Left colon (tissue), 2 donors: ENCODE measurements around the gene CD52. TPM values are rescaled to one million over a fixed set of nuclear protein-coding genes. Genes with fewer than 3 reads are reported as not detected.
"Not testable (repeated sequence)": the region's sequence is repeated elsewhere in the genome, so short reads cannot be mapped to it uniquely, and the experiment has no call there.

Experiments used
- ATAC-seq: fragments of 200-7000 bp; cut with Tn5 transposase; one replicate; pipeline ENCODE4 v1.9.1; 2020; ENCODE audit warnings: mild to moderate bottlenecking, moderate library complexity
- DNase-seq, 2 donors: peaks; one replicate each; pipeline ENCODE4 v3.0.0-alpha.2; 2020
- intact Hi-C, 2 donors: fragments of 100-400 bp; cut with DNase I in 1 of 2; cut with micrococcal nuclease in 1 of 2; formaldehyde crosslinking; loops; one replicate each; pipeline versions ENCODE4 v1.11.2 to v1.14.0; 2022; cut with DNase I, micrococcal nuclease
- total RNA-seq, 2 donors: library from RNA; stranded (reverse); fragmentation: NEBNext Ultra II Directional; extraction: Animal tissue kit (Norgen Biotek cat#: 25700); gene quantifications; one replicate each; pipeline ENCODE4 v1.2.1, GENCODE V29; 2021
- donor health status: DM: no; HTN: no; CAD: no.
- donor health status: DM: yes; HTN: yes; CAD: no.

CD52 gene
- total RNA-seq, 2 donors from 2014 or later = 5.7 to 12.9 TPM

- intact Hi-C loops = no loop called here
- ATAC-seq (no peak), DNase-seq (no peak)
Measured at GRCh38 chr1:26282401-26282918, 35.3 kb upstream of the CD52 start.

GRCh38 chr1:26283279-26283853, 34.4 kb upstream of the CD52 start:
- ATAC-seq = no peak
- intact Hi-C loops = no loop called here

GRCh38 chr1:26283871-26284596, 33.7 kb upstream of the CD52 start:
- intact Hi-C loops = no loop called here
- ATAC-seq (no peak), DNase-seq (no peak)

More at GRCh38 chr1:26283279-26283853, 34.4 kb upstream of the CD52 start:
- no peak for DNase-seq

GRCh38 chr1:26284597-26285347, 33.0 kb upstream of the CD52 start:
- DNase-seq (peak; percentile 82 to 84), ATAC-seq (peak; percentile 57)
- intact Hi-C loops = no loop called here

- intact Hi-C loops = no loop called here
- DNase-seq = peak in 1 of 2 donors; percentile 68
- peak; percentile 22 for ATAC-seq
Measured at GRCh38 chr1:26285366-26286063, 32.2 kb upstream of the CD52 start.

- ATAC-seq (no peak), DNase-seq (no peak)
- intact Hi-C loops = no loop called here
Measured at GRCh38 chr1:26286064-26286416, 31.7 kb upstream of the CD52 start.

- intact Hi-C loops = no loop called here
- DNase-seq (peak in 1 of 2 donors; percentile 46), ATAC-seq (no peak)
Measured at GRCh38 chr1:26287033-26287711, 30.6 kb upstream of the CD52 start.

GRCh38 chr1:26287811-26288210, 29.9 kb upstream of the CD52 start:
- DNase-seq = no peak
- no peak for ATAC-seq
- intact Hi-C loops = no loop called here

GRCh38 chr1:26288311-26288941, 29.3 kb upstream of the CD52 start:
- DNase-seq (peak in 1 of 2 donors; percentile 47), ATAC-seq (peak; percentile 55)
- intact Hi-C loops = no loop called here

GRCh38 chr1:26289158-26290059, 28.3 kb upstream of the CD52 start:
- intact Hi-C loops = no loop called here
- DNase-seq = peak in 1 of 2 donors; percentile 50
- no peak for ATAC-seq

GRCh38 chr1:26290122-26290881, 27.5 kb upstream of the CD52 start:
- DNase-seq = no peak
- intact Hi-C loops = no loop called here
- ATAC-seq = no peak

GRCh38 chr1:26290882-26291261, 26.9 kb upstream of the CD52 start:
- intact Hi-C loops = no loop called here
- ATAC-seq (no peak), DNase-seq (no peak)

GRCh38 chr1:26291433-26291832, 26.3 kb upstream of the CD52 start:
- DNase-seq = no peak
- intact Hi-C loops = no loop called here
- no peak for ATAC-seq

- no peak for ATAC-seq
- intact Hi-C loops = no loop called here
Measured at GRCh38 chr1:26291939-26292338, 25.8 kb upstream of the CD52 start.

GRCh38 chr1:26292735-26293134, 25.0 kb upstream of the CD52 start:
- ATAC-seq, DNase-seq, intact Hi-C loops: not testable (repeated sequence)

More at GRCh38 chr1:26291939-26292338, 25.8 kb upstream of the CD52 start:
- DNase-seq = no peak

GRCh38 chr1:26293911-26294463, 23.8 kb upstream of the CD52 start:
- no peak for DNase-seq
- intact Hi-C loops = no loop called here
- no peak for ATAC-seq
